ENCODE measurements around the gene GMCL2.

GMCL2 gene

DNA sequence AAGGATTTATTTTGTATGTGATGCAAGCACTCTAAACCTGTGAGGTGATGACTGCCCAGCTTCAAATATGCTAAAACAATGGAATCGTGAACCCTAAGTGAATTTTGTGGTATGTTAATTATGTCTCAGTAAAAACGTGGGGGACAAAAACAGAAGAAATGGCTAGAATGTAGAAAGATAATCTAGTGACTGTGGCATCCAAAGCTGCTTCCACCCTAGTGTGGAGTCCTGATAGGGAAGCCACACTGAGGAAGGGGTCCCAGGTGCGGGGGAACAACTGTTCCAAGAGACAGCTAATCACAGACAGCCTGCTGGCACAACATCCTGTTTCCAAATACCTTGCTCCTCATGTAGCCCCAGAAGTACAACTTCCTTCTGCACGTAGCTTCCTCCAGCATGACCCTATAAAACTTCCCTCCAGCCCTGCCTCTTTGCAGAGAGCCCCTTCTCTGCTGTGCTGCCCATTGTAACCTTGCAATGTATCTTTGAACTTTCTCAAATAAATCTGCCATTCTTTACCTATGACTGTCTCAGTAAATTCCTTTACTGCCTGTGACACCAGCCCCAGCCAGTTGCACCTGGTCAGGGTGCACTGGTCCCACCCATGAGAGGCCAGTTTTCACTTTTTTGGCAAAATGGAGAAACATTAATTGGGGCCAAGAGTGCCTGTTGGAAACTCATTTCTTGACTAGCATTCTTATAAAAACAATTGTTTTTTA, 4.9 kb downstream of the GMCL2 start:
- DNase-seq (ENCODE audit: low spot score), result no peak

DNA sequence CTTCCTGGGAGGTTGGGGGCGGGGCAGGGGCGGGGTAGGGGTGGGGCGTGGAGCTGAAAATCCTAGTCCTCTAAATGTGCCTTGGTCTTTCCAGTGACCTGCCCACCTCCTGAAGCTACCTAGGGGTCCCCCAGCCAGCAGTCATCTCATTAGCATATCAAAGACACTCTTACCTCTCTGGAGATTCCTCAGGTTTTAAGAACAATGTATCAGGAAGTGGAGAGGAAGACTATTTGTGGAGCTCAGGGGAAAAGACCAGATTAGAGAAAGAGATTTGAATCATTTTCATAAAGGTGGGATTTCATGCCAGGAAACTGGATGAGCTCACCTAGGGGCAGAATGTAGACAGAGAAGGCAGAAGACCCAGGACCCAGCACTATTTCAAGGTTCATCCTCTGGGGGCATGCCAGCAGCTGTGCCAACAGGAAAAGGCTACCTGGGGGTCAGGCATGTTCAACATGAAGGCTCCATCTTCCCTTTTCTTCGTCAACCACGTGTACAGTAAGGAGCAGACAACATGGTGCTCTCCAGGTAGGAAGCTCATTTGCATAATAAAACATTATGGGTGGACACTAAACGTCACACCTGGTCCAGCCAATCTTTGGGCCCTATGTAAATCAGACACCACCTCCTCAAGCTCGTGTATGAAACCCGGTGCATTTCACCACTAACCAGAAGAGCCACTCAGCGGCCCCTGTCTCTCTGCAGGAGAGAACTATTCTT, 6.9 kb downstream of the GMCL2 start:
- DNase-seq (ENCODE audit: low spot score), result no peak

DNA sequence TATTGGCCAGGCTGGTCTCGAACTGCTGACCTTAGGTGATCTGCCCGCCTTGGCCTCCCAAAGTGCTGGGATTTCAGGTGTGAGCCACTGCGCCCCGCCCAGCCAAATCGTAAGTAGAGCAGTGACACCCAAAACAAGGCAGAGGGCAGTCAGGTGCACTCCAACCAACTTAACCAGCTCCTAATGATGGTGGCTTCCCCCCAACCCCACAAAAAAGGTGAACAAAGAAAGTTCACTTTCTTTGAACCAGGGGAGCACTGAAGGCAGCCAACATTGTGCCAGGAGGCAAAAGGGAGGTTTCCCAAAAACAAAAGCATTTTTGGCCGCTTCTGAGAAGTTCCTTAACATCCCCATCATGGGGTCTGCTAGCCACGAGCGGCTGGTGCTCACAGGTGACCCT, 9.6 kb downstream of the GMCL2 start:
- DNase-seq (ENCODE audit: low spot score), result no peak

DNA sequence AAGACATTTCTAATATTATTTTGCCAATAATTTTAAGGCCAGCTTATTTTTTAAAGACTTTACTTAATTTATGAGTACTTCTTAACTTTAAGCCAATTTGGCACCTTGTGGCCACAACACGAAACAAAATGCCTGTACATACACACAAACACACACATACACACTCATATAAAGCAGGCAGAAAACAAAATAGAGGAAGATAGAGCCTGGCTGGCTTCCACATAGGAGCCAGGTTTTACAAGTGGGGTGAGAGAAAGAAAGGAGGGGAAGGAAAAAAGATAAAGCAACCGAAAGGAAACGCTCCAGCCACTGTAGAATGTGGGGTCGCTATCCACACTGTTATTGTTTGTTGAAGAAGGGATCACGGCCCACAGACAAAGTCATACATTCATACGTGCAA, 10.4 kb downstream of the GMCL2 start:
- DNase-seq (ENCODE audit: low spot score), result no peak

DNA sequence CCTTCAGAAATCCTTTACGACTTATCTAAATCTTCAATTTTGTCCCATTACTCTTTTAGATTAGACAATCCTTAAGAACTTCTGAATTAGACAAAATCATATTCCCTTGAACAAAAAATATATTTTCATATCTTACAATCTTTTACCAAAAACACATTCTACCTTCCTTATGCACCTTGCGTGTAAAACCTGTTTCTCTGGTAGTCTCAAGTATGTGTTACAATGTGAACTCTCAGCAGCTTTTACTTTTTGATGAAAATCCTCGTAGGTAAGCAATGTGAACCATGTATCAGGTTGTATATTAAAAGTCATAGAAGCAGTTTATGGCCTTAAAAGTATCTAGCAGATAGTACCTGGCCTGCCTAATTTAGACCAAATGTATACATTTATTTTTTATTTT, 12.7 kb downstream of the GMCL2 start:
- no peak for DNase-seq (ENCODE audit: low spot score)

DNA sequence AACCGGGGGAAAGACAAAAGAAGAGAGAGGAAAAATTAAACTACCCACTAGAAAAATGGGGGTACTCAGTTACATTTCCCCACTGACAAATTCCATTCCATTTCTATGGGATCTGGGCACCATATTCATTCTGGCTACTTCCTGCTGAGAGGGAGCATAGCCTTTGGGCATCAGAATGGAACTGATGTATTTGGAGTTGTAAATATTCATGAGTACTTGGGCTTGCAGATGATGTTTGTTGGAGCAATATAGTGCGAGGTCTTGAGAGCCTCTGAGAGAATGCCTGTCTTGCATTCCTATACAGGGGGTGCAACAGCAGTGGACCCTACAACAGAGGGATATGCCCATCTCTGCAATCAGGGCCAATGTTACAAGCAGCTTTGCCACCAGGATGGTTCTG, 16.7 kb downstream of the GMCL2 start:
- DNase-seq (ENCODE audit: low spot score), result no peak

DNA sequence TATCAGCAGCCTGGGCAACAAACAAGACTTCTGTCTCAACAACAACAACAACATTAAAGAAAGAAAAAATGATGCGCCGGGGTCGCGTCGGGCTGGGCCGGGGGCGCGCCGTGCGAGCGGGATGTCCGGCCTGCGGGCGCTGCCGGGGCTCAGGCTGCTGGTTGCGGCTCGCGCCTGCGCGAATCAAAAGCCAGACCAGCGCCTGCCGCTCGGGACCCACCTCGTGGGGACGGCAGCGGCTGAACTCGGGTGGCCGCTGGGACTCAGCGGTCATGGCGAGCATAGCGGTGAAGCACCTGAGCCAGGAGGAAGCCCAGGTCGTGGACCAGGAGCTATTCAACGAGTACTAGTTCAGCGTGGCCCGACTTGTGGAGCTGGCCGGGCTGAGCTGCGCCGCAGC, 21.6 kb downstream of the GMCL2 start:
- no peak for DNase-seq (ENCODE audit: low spot score)

DNA sequence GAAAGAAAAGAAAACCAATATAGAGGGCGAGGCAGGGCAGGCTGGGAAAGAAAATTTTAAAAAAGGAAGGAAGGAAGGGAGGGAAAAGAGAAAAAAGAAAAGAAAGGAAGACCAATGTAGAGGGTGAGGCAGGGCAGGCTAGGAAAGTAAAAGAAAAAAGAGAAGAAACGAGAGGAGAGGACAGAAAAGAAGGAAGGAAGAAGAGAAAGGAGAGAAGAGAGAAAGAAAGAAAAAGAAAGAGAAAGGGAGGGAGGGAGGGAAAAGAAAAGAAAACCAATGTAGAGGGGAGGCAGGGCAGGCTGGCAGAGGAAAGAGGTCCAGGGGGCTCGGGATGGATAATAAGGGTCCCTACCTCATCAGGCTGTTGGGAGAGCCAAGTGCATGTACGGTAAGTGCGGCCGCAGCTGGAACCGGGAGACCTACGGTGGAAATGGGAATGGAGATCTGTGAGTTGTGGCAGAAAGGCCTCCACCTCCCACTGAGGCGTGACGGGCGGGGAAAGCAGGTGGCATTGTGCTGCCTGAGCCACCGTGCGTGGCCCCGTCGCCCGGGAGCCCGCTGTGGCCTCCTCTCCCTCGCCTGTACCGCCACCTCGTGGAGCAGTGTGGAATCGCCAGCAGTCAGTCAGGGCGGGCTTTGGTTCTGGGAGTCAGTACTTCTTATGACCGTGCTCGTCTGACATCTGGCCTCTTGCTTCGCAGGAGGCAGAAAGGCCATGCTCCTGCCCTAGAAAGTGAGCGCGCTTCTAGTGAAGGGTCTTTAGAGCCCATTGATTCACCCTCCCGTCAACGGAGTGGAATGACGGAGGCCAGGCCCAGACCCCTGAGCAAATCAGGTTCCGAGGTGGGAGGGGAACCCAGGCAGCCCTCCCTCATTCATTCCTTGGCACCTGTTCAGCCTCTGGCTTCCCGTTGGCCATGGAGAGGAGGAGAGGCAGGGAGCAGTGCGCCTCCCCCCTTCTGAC, 23.1 kb downstream of the GMCL2 start:
- DNase-seq (ENCODE audit: low spot score), result peak; percentile 63

DNA sequence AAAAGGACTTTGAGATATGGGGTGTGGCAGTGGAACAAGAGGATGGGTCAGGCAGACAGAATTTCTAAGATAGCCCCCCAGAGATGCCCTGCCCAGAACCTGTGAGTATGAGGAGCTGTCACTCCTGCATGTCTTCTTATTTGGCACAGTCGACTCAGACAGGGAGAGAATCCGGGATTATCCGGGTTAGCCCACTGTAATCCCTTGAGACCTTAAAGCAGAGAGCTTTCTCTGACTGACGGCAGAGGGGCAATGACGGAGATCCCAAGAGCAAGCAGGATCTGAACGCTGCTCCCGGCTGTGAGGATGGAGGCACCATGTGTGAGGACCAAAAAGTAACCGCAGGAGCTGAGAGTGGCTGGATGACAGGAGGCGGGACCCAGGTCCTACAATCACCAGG, 24.7 kb downstream of the GMCL2 start:
- no peak for DNase-seq (ENCODE audit: low spot score)

DNA sequence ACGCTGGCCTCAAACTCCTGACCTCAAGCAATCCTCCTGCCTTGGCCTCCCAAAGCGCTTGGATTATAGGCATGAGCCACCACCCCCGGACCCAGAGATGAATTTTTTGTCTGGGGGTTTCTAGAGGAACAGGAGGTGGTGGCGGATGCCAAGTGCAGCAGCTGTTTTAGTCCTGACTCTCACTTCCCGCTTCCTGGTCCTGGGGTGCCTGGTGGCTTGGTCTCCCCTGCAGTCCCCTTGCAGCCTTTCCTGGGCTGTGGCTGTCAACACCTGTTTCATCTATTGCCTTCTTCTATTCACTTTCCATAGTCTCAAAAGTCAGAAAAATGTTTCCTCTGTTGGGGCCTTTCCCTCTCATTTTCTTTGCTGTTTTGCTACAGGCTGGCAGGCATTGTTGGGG, 27.0 kb downstream of the GMCL2 start:
- no peak for DNase-seq (ENCODE audit: low spot score)

DNA sequence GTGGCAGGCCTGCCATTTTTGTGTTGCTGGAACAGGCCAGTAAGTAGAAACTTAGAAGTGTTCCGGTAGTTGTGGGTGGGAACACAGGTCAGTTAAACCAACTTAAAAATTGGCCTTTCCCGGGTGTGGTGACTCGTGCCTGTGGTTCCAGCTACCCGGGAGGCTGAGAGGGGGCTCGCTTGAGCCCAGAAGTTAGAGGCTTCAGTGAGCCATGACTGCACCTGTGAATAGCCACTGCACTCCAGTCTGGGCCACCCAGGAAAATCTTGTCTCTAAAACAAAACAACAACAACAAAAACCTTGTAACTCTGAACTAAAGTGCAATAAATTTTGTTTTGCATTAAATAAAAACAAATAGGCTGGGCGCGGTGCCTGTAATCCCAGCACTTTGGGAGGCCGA, 32.1 kb downstream of the GMCL2 start:
- no peak for DNase-seq (ENCODE audit: low spot score)

DNA sequence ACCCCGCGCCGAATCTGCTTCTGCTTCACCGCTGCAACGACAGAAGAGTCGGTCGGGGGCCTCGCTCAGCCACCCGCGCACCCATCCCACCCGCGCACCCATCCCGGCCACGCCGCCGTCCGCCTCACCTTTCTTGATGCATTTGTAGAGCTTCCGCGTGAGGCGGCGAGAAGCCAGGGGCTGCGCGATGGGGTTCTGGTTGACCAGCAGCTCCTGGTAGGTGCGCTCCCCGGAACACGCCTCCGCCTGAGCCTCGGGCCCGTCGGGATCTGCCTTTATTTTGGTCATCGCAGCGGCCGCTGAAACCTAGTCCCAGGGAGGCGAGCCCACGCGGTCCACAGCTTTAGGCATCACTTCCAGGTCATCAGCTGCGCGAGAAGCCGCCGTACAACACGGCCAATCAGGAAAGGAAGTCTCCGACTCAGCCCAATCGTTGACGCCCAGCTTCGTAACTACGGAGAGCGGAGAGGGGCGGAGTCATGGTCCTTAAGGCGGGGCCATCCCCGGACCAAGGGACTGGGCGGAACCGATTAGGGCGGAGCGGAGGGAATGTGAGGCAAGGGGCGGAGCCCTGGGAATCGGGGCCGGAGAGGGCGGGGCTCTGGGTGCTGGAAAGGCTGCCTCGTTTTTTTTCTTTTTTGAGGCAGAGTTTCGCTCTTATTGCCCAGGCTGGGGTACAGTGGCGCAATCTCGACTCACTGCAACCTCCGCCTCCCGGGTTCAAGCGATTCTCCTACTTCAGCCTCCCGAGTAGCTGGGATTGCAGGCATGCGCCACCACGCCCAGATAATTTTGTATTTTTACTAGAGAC, 33.4 kb downstream of the GMCL2 start, which contains the start of gene NHP2:
TSS of gene NHP2 (minus strand) at position 356 of the 811 bp plus-strand sequence. CDS start at position 288, 68 bp downstream.
- peak; percentile 99 for DNase-seq (ENCODE audit: low spot score)

DNA sequence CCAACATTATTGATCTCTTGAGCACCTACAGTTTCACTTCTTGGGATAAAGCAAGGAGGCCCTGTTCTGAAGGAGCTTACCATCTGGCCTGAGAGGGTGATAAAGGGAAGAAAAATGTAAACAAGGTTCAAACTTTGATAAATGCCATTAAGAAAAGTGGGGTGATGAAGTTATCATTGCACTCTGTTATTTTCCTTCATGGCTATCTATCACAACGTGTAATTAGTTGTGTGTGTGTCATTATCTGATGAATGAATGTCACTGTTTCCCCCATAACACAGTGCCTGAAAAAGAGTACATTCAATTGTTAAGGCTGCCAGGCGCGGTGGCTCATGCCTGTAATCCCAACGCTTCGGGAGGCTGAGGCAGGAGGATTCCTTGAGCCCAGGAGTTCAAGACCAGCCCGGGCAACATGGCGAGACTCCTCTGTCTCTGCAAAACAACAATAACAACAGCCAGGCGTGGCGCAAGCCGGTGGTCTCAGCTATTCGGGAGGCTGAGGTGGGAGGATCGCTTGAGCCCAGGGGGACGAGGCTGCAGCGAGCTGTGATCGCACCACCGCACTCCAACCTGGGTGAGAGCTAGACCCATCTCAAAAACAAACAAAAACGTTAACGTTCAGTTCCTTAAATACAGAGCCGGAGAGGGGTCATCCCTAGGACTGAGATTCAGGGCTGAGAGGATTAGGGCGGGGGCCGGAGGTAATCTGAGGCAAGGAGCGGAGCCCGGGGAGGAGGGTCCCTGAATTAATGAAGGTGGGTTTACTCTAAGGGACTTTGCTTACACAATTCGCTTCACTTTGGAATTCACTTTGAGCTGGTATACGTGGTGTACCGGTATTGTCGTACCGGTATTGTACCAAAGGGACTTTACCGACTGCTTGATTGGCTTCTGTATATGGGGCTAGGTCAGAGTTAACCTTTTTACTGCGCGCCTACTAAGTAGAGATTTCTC, 34.4 kb downstream of the GMCL2 start:
- no peak for DNase-seq (ENCODE audit: low spot score)

DNA sequence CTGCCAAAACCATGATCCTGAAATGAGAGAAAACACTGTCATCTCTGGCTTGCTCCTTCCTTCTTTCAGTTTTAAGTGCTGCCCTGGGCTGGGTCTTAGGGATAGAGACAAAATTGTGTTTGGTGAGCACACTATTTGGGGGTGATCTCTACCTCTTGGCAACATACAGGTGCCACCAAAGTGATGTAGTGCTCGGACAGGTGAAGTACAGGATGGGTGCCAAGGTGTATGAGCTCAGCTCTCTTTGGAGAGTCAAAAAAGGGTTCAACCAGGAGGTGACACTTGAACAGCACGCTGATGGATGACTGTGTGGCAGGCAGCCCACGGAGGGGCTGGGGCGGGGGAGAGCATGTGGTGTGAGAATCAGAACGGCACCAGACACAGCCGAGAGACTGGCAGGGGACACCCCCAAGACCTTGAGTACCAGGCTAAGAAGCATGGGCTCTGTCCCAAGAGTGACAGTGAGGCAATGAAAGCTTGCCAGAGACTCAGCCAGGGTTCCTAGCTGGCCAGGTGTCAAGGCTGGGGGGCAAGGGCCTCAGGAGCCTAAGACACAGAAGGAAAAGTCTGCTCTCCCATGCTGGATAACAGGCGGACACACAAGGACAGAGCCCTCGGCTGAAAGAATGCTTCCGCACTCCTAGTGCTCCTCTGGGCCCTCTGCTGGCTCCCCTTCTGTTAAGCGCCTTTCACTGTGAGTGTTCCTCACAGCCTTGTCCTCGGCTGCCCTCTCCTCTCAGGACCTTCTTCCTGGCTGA, 36.0 kb downstream of the GMCL2 start:
- no peak for DNase-seq (ENCODE audit: low spot score)

DNA sequence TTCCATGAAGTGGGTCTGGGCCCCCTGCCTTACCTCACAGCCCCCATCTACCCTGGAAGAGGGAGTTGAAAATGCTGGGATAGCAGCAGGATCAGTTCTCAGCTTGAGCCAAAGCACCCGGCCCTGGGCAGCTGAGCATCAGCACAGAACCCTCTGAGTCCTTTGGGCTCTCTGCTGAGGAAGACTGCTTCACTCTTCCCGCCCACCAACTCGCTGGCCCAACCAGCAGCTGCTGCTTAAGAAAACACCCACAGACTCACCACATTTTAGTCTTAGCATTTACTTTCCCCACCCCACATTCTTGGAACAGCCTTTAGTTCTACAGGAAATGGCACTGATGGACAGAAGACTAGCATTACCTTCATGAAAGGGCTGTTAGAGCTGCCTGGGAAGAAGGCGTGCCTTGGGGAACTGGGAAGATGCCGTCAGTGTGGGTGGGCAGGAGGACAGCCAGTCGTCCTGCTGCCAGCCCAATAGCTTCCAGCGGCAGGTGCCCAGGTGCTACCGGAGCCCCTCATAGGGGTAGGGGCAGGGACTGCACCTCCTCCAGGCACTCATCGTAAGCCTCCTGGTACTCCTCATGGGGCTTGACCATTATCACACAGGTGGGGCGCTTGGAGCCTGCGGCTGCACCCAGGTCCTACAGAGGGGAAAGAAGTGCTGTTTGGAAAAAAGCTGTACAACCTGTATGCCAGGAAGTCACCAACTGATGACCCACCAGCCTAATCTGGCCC, 37.8 kb downstream of the GMCL2 start:
- no peak for DNase-seq (ENCODE audit: low spot score)

DNA sequence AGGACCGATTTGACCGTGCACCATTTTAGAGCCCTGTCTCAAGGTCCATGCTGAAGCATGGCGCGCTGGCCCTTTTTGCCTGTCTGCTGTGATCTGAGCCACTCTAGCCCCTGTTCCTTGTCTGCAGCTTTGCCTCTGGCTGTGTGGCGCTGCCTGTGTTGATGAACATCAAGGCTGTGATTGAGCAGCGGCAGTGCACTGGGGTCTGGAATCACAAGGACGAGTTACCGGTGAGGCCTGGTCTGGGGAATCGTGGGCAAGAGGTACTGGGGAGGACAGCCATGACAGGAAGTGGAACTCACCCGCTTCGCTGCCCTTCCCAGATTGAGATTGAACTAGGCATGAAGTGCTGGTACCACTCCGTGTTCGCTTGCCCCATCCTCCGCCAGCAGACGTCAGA, 39.8 kb downstream of the GMCL2 start:
- DNase-seq (ENCODE audit: low spot score), result no peak

DNA sequence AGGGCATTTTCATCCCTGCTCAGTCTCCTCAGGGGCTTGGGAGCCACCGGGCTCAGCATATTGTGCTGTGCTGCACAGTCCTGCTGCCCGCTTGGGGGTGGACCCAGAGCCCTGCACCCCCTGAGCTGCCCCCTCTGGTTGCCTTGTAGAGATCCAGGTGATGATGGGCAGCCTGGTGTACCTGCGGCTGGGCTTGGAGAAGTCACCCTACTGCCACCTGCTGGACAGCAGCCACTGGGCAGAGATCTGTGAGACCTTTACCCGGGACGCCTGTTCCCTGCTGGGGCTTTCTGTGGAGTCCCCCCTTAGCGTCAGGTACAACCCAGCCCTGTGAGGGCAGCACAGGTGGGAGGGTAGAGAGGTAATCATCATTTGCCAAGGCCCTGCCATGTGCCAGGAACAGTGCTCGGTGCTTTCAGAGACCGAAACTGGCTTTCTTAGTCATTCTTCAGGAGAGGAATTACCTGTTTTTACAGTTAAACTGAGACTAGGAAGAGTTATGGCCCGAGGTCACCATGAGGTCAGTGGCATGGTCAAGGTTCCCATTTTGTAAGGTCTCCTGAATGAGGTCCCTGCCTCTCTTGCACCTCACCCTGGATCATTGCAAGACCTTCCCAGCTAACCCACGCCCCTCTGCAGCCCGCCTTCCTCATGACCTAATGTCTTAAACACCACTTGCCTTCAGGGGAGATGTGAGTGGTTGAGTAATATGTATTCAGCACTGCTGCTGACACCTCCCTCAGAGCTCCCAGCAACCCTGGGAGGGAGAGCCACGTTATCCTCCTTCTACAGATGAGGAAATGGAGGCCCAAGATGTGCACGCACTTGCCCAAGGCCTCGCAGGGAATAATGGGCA, 41.0 kb downstream of the GMCL2 start:
- DNase-seq (ENCODE audit: low spot score), result no peak

DNA sequence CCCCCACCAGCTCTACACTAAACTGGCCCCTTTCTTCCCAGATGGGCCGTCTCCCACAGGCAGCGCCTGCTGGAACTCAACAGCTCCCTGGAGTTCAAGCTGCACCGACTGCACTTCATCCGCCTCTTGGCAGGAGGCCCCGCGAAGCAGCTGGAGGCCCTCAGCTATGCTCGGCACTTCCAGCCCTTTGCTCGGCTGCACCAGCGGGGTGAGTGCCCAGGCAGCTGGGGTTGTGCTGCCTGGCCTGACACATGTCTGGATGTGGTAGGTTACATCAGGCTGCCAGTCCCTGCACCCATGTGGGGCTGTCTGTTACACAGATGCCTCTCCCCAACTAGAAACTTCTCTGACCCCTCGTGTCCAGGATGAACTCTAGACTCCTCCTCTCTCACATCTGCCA, 43.3 kb downstream of the GMCL2 start:
- DNase-seq (ENCODE audit: low spot score), result no peak

Measured in globus pallidus (tissue), 1 donor.